ENCODE measurements around the gene DHRS9.

- TF ChIP-seq CTCF (conservative IDR thresholded peaks at IDR 0.05; ENCODE audit: low read length): no peak
- TF ChIP-seq EZH2phosphoT487 (IDR thresholded peaks at IDR 0.05; ENCODE audit: borderline replicate concordance): no peak
Measured at GRCh38 chr2:169136885-169137534, 67.6 kb downstream of the DHRS9 start.
